Measurements from ENCODE around the gene GNAS. TPM values are rescaled to one million over a fixed set of nuclear protein-coding genes. Genes with fewer than 3 reads are reported as not detected.

The GNAS gene
- total RNA-seq, 1 donor = 366 TPM

GRCh38 chr20:58841539-58842264, 10.8 kb upstream of the GNAS start:
- Histone ChIP-seq H2AFZ (ENCODE audit: low read length) (no peak overlapping the region), H3K4me1 (ENCODE audit: insufficient read depth, low read length) (no peaks in the 10 kb centered on the region), H3K9me3 (ENCODE audit: low read depth, low read length) (no peaks in the 10 kb centered on the region), H4K20me1 (ENCODE audit: insufficient read depth, low read length) (no peaks in the 10 kb centered on the region), H3K4me2 (ENCODE audit: insufficient read depth, low read length) (no peak overlapping the region), H3K36me3 (ENCODE audit: insufficient read depth, low read length) (peaks cover 3% of the 10 kb centered on the region), H3K27ac (ENCODE audit: low read depth, low read length) (no peak overlapping the region), H3K4me3 (ENCODE audit: insufficient read depth, low read length) (no peak overlapping the region), H3K27me3 (ENCODE audit: insufficient read depth, low read length) (peaks cover 55% of the 10 kb centered on the region), H3K79me2 (ENCODE audit: insufficient read depth, low read length) (no peaks in the 10 kb centered on the region)
- TF ChIP-seq CTCF (IDR thresholded peaks at IDR 0.05; ENCODE audit: extremely low read depth, low read depth, low read length) = no peak
- DNase-seq (ENCODE audit: insufficient read length, low spot score, missing footprints) = peak; percentile 62

- Histone ChIP-seq H2AFZ (ENCODE audit: low read length) (no peak overlapping the region), H3K79me2 (ENCODE audit: insufficient read depth, low read length) (no peaks in the 10 kb centered on the region), H3K4me1 (ENCODE audit: insufficient read depth, low read length) (no peaks in the 10 kb centered on the region), H3K4me3 (ENCODE audit: insufficient read depth, low read length) (no peak overlapping the region), H4K20me1 (ENCODE audit: insufficient read depth, low read length) (no peaks in the 10 kb centered on the region), H3K4me2 (ENCODE audit: insufficient read depth, low read length) (no peak overlapping the region), H3K27me3 (ENCODE audit: insufficient read depth, low read length) (peaks cover 55% of the 10 kb centered on the region), H3K9me3 (ENCODE audit: low read depth, low read length) (no peaks in the 10 kb centered on the region), H3K36me3 (ENCODE audit: insufficient read depth, low read length) (peaks cover 3% of the 10 kb centered on the region), H3K27ac (ENCODE audit: low read depth, low read length) (no peak overlapping the region)
- TF ChIP-seq CTCF (IDR thresholded peaks at IDR 0.05; ENCODE audit: extremely low read depth, low read depth, low read length) = no peak
- DNase-seq (ENCODE audit: insufficient read length, low spot score, missing footprints) = peak; percentile 80
Measured at GRCh38 chr20:58842276-58842675, 10.2 kb upstream of the GNAS start.

- no peaks in the 10 kb centered on the region for H4K20me1 ChIP-seq (ENCODE audit: insufficient read depth, low read length)
- H2AFZ ChIP-seq (ENCODE audit: low read length) = no peak overlapping the region
- H3K4me1 ChIP-seq (ENCODE audit: insufficient read depth, low read length) = no peaks in the 10 kb centered on the region
- no peak overlapping the region for H3K4me2 ChIP-seq (ENCODE audit: insufficient read depth, low read length)
- H3K27ac ChIP-seq (ENCODE audit: low read depth, low read length) = no peak overlapping the region
- H3K27me3 ChIP-seq (ENCODE audit: insufficient read depth, low read length) = peaks cover 55% of the 10 kb centered on the region
- no peak overlapping the region for H3K4me3 ChIP-seq (ENCODE audit: insufficient read depth, low read length)
- peaks cover 3% of the 10 kb centered on the region for H3K36me3 ChIP-seq (ENCODE audit: insufficient read depth, low read length)
- no peak for TF ChIP-seq CTCF (IDR thresholded peaks at IDR 0.05; ENCODE audit: extremely low read depth, low read depth, low read length)
- H3K79me2 ChIP-seq (ENCODE audit: insufficient read depth, low read length) = peaks cover 1% of the 10 kb centered on the region
- H3K9me3 ChIP-seq (ENCODE audit: low read depth, low read length) = no peaks in the 10 kb centered on the region
- DNase-seq (ENCODE audit: insufficient read length, low spot score, missing footprints) = peak; percentile 68
Measured at GRCh38 chr20:58843128-58843556, 9.4 kb upstream of the GNAS start.

GRCh38 chr20:58845706-58846105, 6.8 kb upstream of the GNAS start:
- H3K36me3 ChIP-seq (ENCODE audit: insufficient read depth, low read length) = peaks cover 3% of the 10 kb centered on the region
- H3K4me1 ChIP-seq (ENCODE audit: insufficient read depth, low read length) = peaks cover 9% of the 10 kb centered on the region
- no peaks in the 10 kb centered on the region for H4K20me1 ChIP-seq (ENCODE audit: insufficient read depth, low read length)
- H3K4me2 ChIP-seq (ENCODE audit: insufficient read depth, low read length) = no peak overlapping the region
- no peak overlapping the region for H3K4me3 ChIP-seq (ENCODE audit: insufficient read depth, low read length)
- DNase-seq (ENCODE audit: insufficient read length, low spot score, missing footprints) = no peak
- peaks cover 35% of the 10 kb centered on the region for H3K27me3 ChIP-seq (ENCODE audit: insufficient read depth, low read length)
- H3K9me3 ChIP-seq (ENCODE audit: low read depth, low read length) = no peaks in the 10 kb centered on the region
- peaks cover 18% of the 10 kb centered on the region for H3K79me2 ChIP-seq (ENCODE audit: insufficient read depth, low read length)
- H2AFZ ChIP-seq (ENCODE audit: low read length) = no peak overlapping the region
- H3K27ac ChIP-seq (ENCODE audit: low read depth, low read length) = no peak overlapping the region
- no peak for TF ChIP-seq CTCF (IDR thresholded peaks at IDR 0.05; ENCODE audit: extremely low read depth, low read depth, low read length)

All from osteoblast (primary cell).